ENCODE results near the gene BRAT1.

BRAT1 gene

GRCh38 chr7:2514473-2515423, 40.6 kb downstream of the BRAT1 start:
- DNase-seq (ENCODE audit: low read depth in 2 of 3, low spot score in 2 of 3) = no peak

GRCh38 chr7:2513702-2514101, 41.6 kb downstream of the BRAT1 start:
- DNase-seq (ENCODE audit: low read depth in 2 of 3, low spot score in 2 of 3) = no peak

- no peak for DNase-seq (ENCODE audit: low read depth in 2 of 3, low spot score in 2 of 3)
These were observed 42.6 kb downstream of the BRAT1 start for GRCh38 chr7:2512713-2513112.

GRCh38 chr7:2512179-2512661, 43.1 kb downstream of the BRAT1 start:
- no peak for DNase-seq (ENCODE audit: low read depth in 2 of 3, low spot score in 2 of 3)

GRCh38 chr7:2511769-2512168, 43.6 kb downstream of the BRAT1 start:
- DNase-seq (ENCODE audit: low read depth in 2 of 3, low spot score in 2 of 3) = no peak

- no peak for DNase-seq (ENCODE audit: low read depth in 2 of 3, low spot score in 2 of 3)
These were observed 44.2 kb downstream of the BRAT1 start for GRCh38 chr7:2510909-2511768.

GRCh38 chr7:2510130-2510776, 45.1 kb downstream of the BRAT1 start:
- DNase-seq (ENCODE audit: low read depth in 2 of 3, low spot score in 2 of 3) = no peak

GRCh38 chr7:2509298-2509906, 45.9 kb downstream of the BRAT1 start:
- DNase-seq (ENCODE audit: low read depth in 2 of 3, low spot score in 2 of 3) = no peak

- no peak for DNase-seq (ENCODE audit: low read depth in 2 of 3, low spot score in 2 of 3)
These were observed 46.8 kb downstream of the BRAT1 start for GRCh38 chr7:2508327-2509215.

GRCh38 chr7:2507917-2508306, 47.4 kb downstream of the BRAT1 start:
- DNase-seq (ENCODE audit: low read depth in 2 of 3, low spot score in 2 of 3) = no peak

- DNase-seq (ENCODE audit: low read depth in 2 of 3, low spot score in 2 of 3) = no peak
These were observed 48.0 kb downstream of the BRAT1 start for GRCh38 chr7:2507208-2507916.

GRCh38 chr7:2505401-2505800, 49.9 kb downstream of the BRAT1 start:
- DNase-seq (ENCODE audit: low read depth in 2 of 3, low spot score in 2 of 3) = no peak

- no peak for DNase-seq (ENCODE audit: low read depth in 2 of 3, low spot score in 2 of 3)
These were observed 50.4 kb downstream of the BRAT1 start for GRCh38 chr7:2504889-2505375.

GRCh38 chr7:2504128-2504888, 51.0 kb downstream of the BRAT1 start:
- DNase-seq (ENCODE audit: low read depth in 2 of 3, low spot score in 2 of 3) = no peak

GRCh38 chr7:2503056-2503941, 52.0 kb downstream of the BRAT1 start:
- DNase-seq (ENCODE audit: low read depth in 2 of 3, low spot score in 2 of 3) = no peak

- no peak for DNase-seq (ENCODE audit: low read depth in 2 of 3, low spot score in 2 of 3)
These were observed 52.7 kb downstream of the BRAT1 start for GRCh38 chr7:2502647-2502966.

GRCh38 chr7:2501947-2502646, 53.2 kb downstream of the BRAT1 start:
- DNase-seq (ENCODE audit: low read depth in 2 of 3, low spot score in 2 of 3) = no peak
